Stimulated activated naive CD8-positive, alpha-beta T cell treated with anti-CD3 and anti-CD28 coated beads, Interleukin-15, Interleukin-2, amounts not matched to agents 100 U/mL and 50 U/mL, for 24 hours (primary cell): ENCODE results near the gene CTTNBP2.

ENCODE experiments used
- ATAC-seq: fragments of 150-1000 bp; cut with Tn5 transposase; one replicate; pipeline ENCODE4 v1.10.0; 2021
- DNase-seq: peaks from one replicate; pipeline ENCODE4 v3.0.0; 2021

The CTTNBP2 gene

GRCh38 chr7:117825132-117825531 is 48.1 kb downstream of the CTTNBP2 start:
- ATAC-seq (no peak), DNase-seq (no peak)

DNA sequence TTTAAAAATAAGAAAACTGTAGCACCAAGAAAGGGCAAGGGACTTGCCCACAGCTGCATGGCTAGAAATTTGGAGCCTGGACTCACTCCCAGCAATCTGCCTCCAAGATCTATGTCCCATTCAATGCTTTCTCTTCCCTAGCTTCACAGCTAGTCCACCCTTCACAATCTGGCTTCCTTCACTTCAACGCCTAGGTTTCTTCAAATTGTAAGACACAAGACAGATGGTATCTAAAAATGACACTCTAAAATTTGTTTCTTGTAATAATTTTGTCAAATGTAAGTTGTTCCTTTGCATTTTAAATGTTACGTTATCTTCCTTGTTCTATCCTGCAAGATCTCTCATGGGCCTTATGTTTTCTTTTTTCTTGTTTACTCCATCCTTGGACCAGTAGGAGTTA is 48.6 kb downstream of the CTTNBP2 start:
- ATAC-seq (no peak), DNase-seq (no peak)

DNA sequence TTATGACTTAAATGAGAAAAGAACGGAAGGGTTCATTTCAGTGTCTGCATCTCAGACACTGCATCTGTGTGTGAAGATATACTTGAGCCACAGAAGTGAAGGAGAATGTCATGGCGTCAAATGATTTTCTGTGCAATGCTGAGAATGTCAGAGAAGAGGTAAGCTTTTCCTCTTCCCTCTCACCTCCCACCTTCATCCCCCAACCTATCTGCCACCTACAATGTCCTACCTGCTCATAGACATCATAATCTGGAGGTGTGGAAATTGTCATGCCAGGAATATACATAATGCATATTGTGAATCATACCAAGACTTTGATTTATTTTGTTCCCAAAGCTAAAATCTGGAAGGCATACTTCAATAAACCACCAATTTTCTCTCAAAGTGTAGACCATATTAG is 53.7 kb downstream of the CTTNBP2 start:
- ATAC-seq (no peak), DNase-seq (no peak)

DNA sequence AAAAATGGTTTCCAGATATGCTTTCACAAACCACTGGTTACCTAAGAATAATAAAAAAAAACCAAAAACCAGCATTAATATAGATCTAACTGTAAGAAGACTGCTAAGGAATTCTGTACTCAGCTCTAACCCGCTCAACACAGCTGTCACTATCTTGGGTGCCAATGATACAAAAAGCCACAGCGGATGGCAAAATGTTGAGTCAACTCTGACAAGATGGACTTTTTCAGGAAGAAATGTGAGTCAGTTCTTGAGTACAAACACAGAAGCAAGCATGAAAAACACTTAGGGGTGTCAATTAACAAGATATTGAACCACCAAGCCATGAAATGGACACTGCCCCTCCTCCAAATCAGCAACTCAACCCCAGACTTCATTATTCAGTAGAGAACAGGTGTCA is 55.0 kb downstream of the CTTNBP2 start:
- DNase-seq (no peak), ATAC-seq (no peak)

DNA sequence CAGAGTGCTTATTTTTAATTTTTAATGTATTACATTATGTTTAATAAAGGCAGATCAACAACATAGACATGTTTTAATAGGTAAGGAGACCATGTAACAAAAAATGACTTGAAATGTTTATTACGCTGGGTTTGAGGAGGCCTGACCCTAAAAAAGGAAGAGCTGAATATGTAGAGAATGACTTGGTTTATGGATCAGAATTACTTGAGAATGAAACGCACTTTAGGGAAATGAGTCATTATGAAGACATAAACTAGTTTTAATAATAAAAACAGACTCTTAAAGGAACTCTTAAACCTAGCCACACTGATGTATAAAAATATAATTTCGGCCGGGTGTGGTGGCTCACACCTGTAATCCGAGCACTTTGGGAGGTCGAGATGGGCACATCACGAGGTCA is 56.5 kb downstream of the CTTNBP2 start:
- no peak for ATAC-seq
- DNase-seq = no peak

GRCh38 chr7:117811696-117812095 is 61.5 kb downstream of the CTTNBP2 start:
- no peak for DNase-seq
- no peak for ATAC-seq

GRCh38 chr7:117810642-117811512 is 62.4 kb downstream of the CTTNBP2 start:
- no peak for ATAC-seq

DNA sequence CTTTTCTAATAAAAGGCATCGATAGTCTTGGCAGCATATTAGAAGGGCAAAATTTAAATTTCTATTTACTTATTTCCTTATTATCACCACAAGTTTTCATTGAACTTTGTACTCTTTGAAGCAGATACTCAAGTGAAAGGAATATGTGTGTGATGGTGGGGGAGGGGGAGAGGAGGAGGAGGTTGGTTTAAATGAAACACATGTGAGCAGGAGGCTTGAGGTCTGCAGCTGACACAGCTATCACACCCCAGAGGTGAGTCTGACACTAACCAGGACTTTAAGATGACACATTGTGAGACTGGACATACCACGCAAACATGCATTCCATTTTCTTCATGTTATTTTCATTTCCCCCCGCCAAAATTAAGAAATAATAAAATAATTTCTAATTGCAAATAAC is 63.3 kb downstream of the CTTNBP2 start:
- DNase-seq = no peak
- ATAC-seq = no peak

More at GRCh38 chr7:117810642-117811512, 62.4 kb downstream of the CTTNBP2 start:
- no peak for DNase-seq

- ATAC-seq (no peak), DNase-seq (no peak)
These were observed 64.1 kb downstream of the CTTNBP2 start for GRCh38 chr7:117808910-117809705.

DNA sequence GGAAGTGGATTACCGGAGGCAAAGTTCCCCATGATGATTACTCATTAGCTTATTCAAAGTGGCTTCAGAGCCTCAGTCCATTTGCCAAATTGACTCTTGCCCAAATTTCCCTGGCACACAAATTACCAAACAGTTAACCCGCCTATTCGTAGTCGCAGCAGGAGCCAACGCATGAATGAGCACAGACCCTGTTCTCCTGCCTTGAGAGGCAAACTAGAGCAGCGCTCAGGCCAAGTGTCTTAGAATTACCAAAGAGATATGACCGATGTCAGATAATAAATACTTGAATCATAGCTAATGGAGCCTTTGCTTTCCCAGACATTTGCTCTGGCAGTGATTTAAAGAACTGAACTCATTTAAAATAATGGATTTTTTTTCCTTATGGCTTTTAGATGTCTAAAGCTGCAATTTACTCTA is 64.9 kb downstream of the CTTNBP2 start:
- ATAC-seq = no peak
- DNase-seq = no peak

- no peak for ATAC-seq
- no peak for DNase-seq
These were observed 65.6 kb downstream of the CTTNBP2 start for GRCh38 chr7:117807676-117808075.

- DNase-seq (no peak), ATAC-seq (no peak)
These were observed 67.2 kb downstream of the CTTNBP2 start for GRCh38 chr7:117806011-117806410.

DNA sequence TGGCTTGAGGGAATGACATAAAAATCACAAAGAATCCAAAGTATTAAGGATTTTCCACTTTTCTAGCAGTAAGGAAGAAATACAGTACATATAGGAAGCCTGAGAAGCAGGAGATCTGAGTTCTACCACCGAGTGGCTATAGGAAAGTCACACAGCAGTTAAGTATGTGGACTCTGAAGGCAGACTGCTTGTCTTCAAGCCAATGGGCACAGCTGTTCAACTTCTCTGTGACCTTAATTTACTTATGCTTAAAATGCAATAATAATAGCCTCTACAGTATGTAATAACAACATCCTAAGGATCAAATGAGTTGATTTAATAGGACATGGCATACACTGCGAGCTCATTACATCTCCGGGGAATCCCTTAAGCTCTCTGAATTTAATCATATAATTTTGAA is 68.0 kb downstream of the CTTNBP2 start:
- ATAC-seq (no peak), DNase-seq (no peak)

DNA sequence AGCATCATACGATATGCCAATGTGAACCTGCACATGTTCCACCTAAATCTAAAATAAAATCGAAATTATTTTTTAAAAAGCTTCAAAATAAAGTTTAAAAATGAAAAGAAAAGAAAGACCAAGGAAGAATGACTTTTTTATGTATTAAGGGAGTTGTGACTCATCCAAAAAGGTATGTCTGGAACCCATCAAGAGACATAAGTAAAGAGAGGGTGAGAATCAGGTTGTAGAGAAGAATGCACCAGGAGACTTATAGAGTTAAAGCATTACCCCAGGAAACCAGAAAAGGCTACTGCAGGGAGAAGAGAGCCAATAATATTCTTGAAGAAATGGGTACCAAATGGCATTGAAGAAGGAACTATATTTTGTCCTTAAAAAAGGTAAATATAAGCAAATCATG is 69.8 kb downstream of the CTTNBP2 start:
- ATAC-seq (no peak), DNase-seq (no peak)

DNA sequence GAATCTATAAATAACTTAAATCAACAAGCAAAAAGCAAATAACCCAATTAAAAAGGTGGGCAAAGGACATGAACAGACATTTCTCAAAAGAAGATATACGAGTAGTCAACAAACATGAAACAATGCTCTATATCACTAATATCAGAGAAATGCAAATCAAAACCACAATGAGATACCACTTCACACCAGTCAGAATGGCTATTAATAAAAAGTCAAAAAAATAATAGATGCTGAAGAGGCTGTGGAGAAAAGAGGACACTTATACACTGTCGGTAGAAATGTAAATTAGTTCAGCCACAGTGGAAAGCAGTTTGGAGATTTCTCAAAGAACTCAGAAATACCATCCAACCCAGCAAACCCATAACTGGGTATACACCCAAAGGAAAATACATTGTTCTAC is 70.6 kb downstream of the CTTNBP2 start:
- no peak for DNase-seq
- no peak for ATAC-seq

DNA sequence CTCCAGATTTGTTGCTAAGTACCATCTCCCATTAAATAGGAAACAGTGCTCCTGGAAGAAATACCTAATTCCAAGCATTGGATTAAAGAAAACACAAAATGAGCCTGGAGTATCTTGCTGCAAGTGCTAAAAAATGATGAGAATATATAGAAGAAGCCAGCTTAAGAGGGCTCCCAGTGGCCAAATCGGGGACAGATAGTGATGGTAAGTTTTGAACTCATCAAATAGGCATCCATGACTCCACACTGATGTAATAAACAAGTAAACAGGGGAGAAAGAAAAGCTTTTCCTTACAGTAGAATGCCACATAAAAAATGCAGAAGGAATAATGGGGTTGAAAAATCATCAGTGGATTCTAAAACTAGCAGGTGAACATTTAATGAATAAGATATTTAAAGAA is 72.4 kb downstream of the CTTNBP2 start:
- ATAC-seq (no peak), DNase-seq (no peak)

GRCh38 chr7:117800406-117800805 is 72.8 kb downstream of the CTTNBP2 start:
- ATAC-seq (no peak), DNase-seq (no peak)

DNA sequence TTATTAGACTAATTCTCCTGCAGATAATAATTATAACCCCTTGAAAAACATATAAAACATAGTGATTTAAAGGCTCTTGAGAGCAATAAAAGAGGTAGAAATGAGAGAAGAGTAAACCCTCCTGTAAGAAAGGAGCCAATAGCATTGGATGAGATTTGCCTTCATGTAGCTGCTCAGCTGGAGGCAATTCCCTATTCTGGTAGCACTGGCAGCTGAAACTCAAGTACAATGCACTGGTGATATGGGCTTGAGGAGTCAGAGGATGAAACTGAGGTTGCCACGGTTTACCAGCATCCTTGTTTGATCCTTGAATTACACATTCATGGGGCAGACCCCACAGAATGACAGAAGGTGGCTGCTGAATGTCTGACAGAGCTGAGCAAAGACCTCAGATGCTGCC is 76.4 kb downstream of the CTTNBP2 start:
- ATAC-seq (no peak), DNase-seq (no peak)

GRCh38 chr7:117793976-117794375 is 79.3 kb downstream of the CTTNBP2 start:
- no peak for DNase-seq
- no peak for ATAC-seq

DNA sequence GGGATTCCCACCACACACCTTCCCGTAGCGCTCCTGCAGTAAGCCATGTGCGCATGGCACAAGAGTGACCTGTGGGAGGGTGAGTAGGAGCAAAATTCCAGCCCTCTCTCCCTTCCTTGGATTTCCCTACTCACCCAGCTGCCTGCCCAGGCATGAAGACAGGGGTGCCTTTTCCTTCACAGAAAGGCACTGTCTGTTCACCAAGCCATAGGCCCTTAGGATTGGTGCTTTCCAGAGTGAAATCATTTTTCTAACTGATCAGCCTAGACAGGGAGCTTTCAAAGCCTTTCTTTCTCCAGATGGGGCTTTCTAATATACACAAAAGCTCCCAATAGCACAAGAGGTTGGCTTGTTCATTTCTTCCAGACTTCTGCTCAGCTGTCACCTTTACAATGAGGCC is 79.7 kb downstream of the CTTNBP2 start:
- ATAC-seq = no peak
- DNase-seq = no peak

GRCh38 chr7:117791877-117792780 is 81.1 kb downstream of the CTTNBP2 start:
- ATAC-seq (no peak), DNase-seq (no peak)

DNA sequence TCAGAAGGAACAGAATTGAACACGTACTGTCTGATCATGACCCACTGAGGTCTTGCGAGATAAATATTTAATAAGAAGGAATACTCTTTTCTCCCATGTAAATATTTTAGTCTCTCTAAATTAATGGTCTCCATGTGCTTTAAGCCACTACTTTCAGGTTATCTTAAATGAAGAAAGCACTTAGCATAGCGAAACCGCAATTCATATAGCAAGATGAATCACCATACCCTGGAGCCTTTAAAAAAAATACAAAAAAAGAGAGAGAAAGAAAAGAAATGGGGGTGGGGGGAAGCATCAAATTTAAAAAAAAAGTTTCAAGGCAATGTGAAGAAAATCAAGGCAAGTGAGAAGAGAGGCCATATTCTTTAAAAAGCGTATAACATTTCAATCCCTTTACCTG is 82.5 kb downstream of the CTTNBP2 start:
- no peak for ATAC-seq
- DNase-seq = no peak
